Measurements from ENCODE around the gene COPS9.

COPS9 gene

GRCh38 chr2:240165661-240166060 is 29.6 kb upstream of the COPS9 start:
- no peak for TF ChIP-seq CTCF (IDR thresholded peaks at IDR 0.05; ENCODE audit: low read depth, low read length)
- H3K4me3 ChIP-seq (ENCODE audit: low read depth, low read length), result no peak overlapping the region

GRCh38 chr2:240165034-240165433 is 28.9 kb upstream of the COPS9 start:
- no peak overlapping the region for H3K4me3 ChIP-seq (ENCODE audit: low read depth, low read length)
- TF ChIP-seq CTCF (IDR thresholded peaks at IDR 0.05; ENCODE audit: low read depth, low read length), result no peak

GRCh38 chr2:240164586-240164985 is 28.5 kb upstream of the COPS9 start:
- H3K4me3 ChIP-seq (ENCODE audit: low read depth, low read length), result no peak overlapping the region
- no peak for TF ChIP-seq CTCF (IDR thresholded peaks at IDR 0.05; ENCODE audit: low read depth, low read length)

- no peak for TF ChIP-seq CTCF (IDR thresholded peaks at IDR 0.05; ENCODE audit: low read depth, low read length)
- H3K4me3 ChIP-seq (ENCODE audit: low read depth, low read length), result no peak overlapping the region
Measured at GRCh38 chr2:240163844-240164574, 27.9 kb upstream of the COPS9 start.

GRCh38 chr2:240162939-240163714 is 27.0 kb upstream of the COPS9 start:
- TF ChIP-seq CTCF (IDR thresholded peaks at IDR 0.05; ENCODE audit: low read depth, low read length), result no peak

GRCh38 chr2:240162531-240162930 is 26.4 kb upstream of the COPS9 start:
- no peak overlapping the region for H3K4me3 ChIP-seq (ENCODE audit: low read depth, low read length)
- no peak for TF ChIP-seq CTCF (IDR thresholded peaks at IDR 0.05; ENCODE audit: low read depth, low read length)

More at GRCh38 chr2:240162939-240163714, 27.0 kb upstream of the COPS9 start:
- no peak overlapping the region for H3K4me3 ChIP-seq (ENCODE audit: low read depth, low read length)

- TF ChIP-seq CTCF (IDR thresholded peaks at IDR 0.05; ENCODE audit: low read depth, low read length), result no peak
- H3K4me3 ChIP-seq (ENCODE audit: low read depth, low read length), result no peak overlapping the region
Measured at GRCh38 chr2:240162032-240162431, 25.9 kb upstream of the COPS9 start.
